ENCODE data around the gene THRA.

THRA gene

DNA sequence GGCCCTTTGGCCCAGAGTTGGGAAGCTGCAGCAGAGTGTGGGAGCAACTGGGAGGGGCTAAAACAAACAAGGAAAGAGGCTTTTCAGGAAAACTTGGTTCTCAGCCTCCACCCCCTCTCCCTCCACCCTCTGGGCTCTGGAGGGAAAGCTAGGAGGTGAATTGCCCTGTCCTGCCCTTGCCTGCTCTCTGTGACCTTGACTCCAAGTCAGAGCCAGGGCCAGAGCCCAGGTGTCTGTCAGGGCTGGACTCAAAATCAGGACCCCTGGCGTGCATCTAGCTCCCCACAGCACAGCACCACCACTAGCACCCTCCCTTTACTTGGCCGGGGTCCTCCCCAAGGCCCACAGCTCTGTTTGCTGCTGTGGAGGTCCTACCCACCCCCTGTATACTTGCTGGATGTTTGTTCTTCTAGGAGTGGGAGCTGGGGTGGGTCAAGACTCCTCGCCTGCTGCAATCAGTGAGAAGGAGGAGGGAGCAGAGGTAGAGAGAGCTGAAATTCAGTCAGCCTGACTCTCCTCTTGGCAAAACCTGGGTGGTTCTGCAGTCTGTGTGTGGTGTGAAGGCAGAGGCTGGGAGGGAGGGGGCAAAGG, 40.4 kb downstream of the THRA start:
- peaks cover 0 to 79% (median 60%) of the 10 kb centered on the region in 4 donors for H3K4me1 ChIP-seq
- no peak for DNase-seq
- H3K9me3 ChIP-seq: no peaks in the 10 kb centered on the region
- no peaks in the 10 kb centered on the region for H3K27me3 ChIP-seq
- intact Hi-C loops (cut with DNase I; ENCODE audit: low total_unique reads): no loop called here
- TF ChIP-seq, protein P1, sequence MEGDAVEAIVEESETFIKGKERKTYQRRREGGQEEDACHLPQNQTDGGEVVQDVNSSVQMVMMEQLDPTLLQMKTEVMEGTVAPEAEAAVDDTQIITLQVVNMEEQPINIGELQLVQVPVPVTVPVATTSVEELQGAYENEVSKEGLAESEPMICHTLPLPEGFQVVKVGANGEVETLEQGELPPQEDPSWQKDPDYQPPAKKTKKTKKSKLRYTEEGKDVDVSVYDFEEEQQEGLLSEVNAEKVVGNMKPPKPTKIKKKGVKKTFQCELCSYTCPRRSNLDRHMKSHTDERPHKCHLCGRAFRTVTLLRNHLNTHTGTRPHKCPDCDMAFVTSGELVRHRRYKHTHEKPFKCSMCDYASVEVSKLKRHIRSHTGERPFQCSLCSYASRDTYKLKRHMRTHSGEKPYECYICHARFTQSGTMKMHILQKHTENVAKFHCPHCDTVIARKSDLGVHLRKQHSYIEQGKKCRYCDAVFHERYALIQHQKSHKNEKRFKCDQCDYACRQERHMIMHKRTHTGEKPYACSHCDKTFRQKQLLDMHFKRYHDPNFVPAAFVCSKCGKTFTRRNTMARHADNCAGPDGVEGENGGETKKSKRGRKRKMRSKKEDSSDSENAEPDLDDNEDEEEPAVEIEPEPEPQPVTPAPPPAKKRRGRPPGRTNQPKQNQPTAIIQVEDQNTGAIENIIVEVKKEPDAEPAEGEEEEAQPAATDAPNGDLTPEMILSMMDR (IDR thresholded peaks at IDR 0.05): no peak
- H3K27ac ChIP-seq: peak overlapping the region; percentile 94 to 98
- no peaks in the 10 kb centered on the region for H3K36me3 ChIP-seq
- no peak overlapping the region for H3K4me3 ChIP-seq

DNA sequence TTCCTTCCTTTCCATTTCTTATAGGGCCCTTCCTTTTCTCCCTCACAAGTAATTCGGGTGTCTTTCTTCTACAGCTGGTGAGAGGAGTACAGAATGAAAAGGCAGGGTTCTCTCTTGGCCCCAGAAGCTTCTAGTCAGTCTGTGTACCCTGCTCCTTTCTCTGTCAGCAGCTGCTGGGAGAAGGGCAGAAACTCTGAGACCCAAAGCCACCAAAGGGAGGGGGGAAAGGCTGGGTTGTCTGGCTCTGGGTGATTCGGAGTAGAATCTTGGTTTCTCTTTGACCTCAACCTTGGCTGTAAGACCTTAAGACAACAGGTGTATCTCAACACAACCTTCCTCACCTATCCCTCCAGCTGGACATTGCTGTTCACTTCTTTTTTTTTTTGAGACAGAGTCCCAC, 40.9 kb downstream of the THRA start:
- no peaks in the 10 kb centered on the region for H3K9me3 ChIP-seq
- no peaks in the 10 kb centered on the region for H3K27me3 ChIP-seq
- no peak overlapping the region for H3K4me3 ChIP-seq
- DNase-seq: no peak
- intact Hi-C loops (cut with DNase I; ENCODE audit: low total_unique reads): no loop called here
- TF ChIP-seq, protein P1 (IDR thresholded peaks at IDR 0.05): no peak
- no peaks in the 10 kb centered on the region for H3K36me3 ChIP-seq
- peak overlapping the region; percentile 94 to 98 for H3K27ac ChIP-seq
- H3K4me1 ChIP-seq: peaks cover 3 to 79% (median 59%) of the 10 kb centered on the region in 4 donors

DNA sequence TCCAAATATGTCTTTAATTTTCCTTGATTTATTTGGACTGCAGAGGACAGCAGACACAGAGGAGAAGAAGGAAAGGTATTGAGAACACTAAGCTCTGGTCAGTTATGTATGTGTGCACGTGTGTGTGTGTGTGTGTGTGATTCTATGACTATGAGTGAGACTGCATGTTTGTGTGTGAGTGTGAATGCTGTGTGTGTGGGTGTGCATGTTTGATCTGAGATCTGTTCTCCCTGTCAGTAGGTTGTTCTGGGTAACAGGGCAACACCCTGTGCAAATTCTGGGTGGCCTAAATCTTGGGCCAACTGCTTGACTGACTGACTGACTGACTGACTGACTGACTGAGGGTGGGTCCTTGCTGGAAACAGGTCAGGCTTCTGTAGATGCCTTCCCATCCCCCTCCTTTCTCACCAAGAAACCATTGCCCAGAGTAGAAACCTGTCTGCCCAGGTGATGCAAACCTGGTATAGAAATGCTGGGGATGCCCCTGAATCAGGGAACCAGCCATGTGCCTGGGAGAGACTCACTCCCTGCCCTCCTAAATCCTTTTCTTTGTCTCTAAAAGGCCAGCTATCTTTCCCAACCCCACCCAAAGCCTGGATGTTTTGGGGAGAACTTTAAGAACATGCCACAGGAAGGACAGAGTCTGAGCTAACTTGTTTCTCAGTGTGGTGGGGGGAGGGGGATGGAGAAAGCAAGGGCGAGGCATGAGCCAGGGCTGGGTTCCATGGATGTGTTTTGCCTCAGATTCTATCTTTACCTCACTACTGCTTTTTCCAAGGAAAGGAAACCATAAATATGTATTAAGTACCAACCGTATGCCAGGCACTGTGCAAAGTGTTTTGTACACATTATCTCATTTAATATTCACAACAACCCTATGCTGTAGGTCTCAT, 42.1 kb downstream of the THRA start:
- intact Hi-C loops (cut with DNase I; ENCODE audit: low total_unique reads): loop anchor here (5.0 kb wide), 1 partner anchor 33 kb away; no protein-coding TSS in a partner anchor
- Histone ChIP-seq H3K36me3 (no peaks in the 10 kb centered on the region), H3K9me3 (no peaks in the 10 kb centered on the region), H3K27me3 (no peaks in the 10 kb centered on the region), H3K4me3 (no peak overlapping the region), H3K4me1 (peaks cover 8 to 90% (median 70%) of the 10 kb centered on the region in 4 donors), H3K27ac (peak overlapping the region; percentile 94 to 98)
- no peak for DNase-seq
- TF ChIP-seq, protein P1 (IDR thresholded peaks at IDR 0.05): no peak

DNA sequence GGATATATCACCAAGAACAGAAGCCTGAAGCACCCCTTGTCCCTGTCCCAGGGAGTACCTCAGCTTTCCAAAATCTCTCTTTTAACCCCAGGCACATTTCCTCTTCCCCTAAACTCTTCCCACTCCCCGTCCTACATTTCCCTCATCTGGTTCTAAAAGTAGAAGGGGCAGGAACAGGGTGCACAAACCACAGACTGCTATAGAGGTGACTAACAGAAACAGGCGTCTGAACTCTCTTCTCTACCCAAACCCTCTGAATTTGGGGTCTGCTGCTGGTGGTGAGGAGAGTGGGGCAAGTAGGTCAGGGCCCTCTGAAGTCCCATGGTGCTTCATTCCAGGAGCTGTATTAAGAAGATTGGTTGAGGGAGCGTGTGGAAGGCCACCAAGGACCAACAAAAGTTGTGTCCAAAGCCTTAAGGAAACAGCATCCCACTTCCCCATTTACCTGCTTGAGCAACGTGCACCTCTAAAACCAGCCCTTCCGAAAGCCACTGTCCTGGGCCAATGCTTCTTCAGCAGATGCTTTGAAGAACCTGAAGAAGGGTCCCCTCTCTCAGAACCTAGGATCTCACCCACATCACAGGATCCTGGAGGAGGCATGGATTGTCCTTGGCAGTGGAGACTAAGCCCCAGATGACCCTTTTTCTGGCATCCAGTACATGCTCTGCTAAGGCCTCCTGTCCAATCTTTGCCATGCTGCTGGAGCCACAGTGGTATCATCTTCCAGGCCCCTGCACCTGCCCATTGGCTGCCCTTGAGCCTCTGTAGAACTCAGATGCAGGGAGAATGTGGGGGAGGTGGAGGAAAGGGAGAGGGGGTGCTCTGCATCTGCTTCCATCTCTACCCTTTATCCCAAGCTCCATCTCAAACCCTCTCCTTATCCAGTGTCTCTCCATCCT, 43.3 kb downstream of the THRA start:
- no peak for DNase-seq
- Histone ChIP-seq H3K4me3 (no peak overlapping the region), H3K27me3 (no peaks in the 10 kb centered on the region), H3K9me3 (no peaks in the 10 kb centered on the region), H3K4me1 (peaks cover 11 to 100% (median 78%) of the 10 kb centered on the region in 4 donors), H3K36me3 (no peaks in the 10 kb centered on the region), H3K27ac (peak overlapping the region; percentile 94 to 98)
- intact Hi-C loops (cut with DNase I; ENCODE audit: low total_unique reads): loop anchor here (5.0 kb wide), 1 partner anchor 34 kb away; no protein-coding TSS in a partner anchor
- TF ChIP-seq, protein P1 (IDR thresholded peaks at IDR 0.05): no peak

Measured in tibial artery (tissue), 4 donors.